HepG2 (cell line): ENCODE data around the gene PRRC2A. TPM values are rescaled to one million over a fixed set of nuclear protein-coding genes. Genes with fewer than 3 reads are reported as not detected.

Experiments
- ATF1 ChIP-seq: IDR thresholded peaks from 2 replicates; pipeline ENCODE4 v1.6.1; 2016; ENCODE audit warnings: mild to moderate bottlenecking, control low read depth
- CSRNP2 ChIP-seq: sonication (generic); formaldehyde crosslinking; conservative IDR thresholded peaks from 2 replicates; pipeline ENCODE4 v1.8.0; 2022; ENCODE audit warnings: low read depth, missing genetic modification reagents
- GATAD1 ChIP-seq: IDR thresholded peaks from 2 replicates; pipeline ENCODE4 v1.6.1; 2016; ENCODE audit warnings: missing genetic modification reagents, missing compliant biosample characterization
- MAFG ChIP-seq: sonication (generic); formaldehyde crosslinking; IDR thresholded peaks from 2 replicates; pipeline ENCODE4 v1.5.1; 2020; ENCODE audit warnings: mild to moderate bottlenecking, missing genetic modification reagents
- MIXL1 ChIP-seq: IDR thresholded peaks from 2 replicates; pipeline ENCODE4 v1.6.1; 2016
- MZF1 ChIP-seq: sonication (generic); formaldehyde crosslinking; IDR thresholded peaks from 2 replicates; pipeline ENCODE4 v1.8.1; 2023; ENCODE audit warnings: mild to moderate bottlenecking, missing genetic modification reagents, borderline replicate concordance
- NFATC3 ChIP-seq: sonication (generic); formaldehyde crosslinking; IDR thresholded peaks from 2 replicates; pipeline ENCODE4 v1.5.1; 2020; ENCODE audit warnings: mild to moderate bottlenecking, missing genetic modification reagents
- TBP ChIP-seq: sonication (generic); formaldehyde crosslinking; IDR thresholded peaks from 2 replicates; pipeline ENCODE4 v1.5.0; 2020; ENCODE audit warnings: missing genetic modification reagents
- ZEB1 ChIP-seq: IDR thresholded peaks from 2 replicates; pipeline ENCODE4 v1.6.1; 2012; ENCODE audit warnings: mild to moderate bottlenecking, low read depth, inconsistent platforms; ENCODE audit not compliant: insufficient replicate concordance
- ZKSCAN5 ChIP-seq: sonication (generic); formaldehyde crosslinking; IDR thresholded peaks from 2 replicates; pipeline ENCODE4 v1.5.1; 2020; ENCODE audit warnings: mild to moderate bottlenecking, missing genetic modification reagents
- ZMAT3 ChIP-seq: sonication (generic); formaldehyde crosslinking; conservative IDR thresholded peaks from 2 replicates; pipeline ENCODE4 v1.7.0; 2021; ENCODE audit warnings: missing genetic modification reagents
- ZNF296 ChIP-seq: sonication (generic); formaldehyde crosslinking; conservative IDR thresholded peaks from 2 replicates; pipeline ENCODE4 v1.5.0; 2020; ENCODE audit warnings: mild to moderate bottlenecking, missing genetic modification reagents
- ZNF34 ChIP-seq: sonication (generic); formaldehyde crosslinking; IDR thresholded peaks from 2 replicates; pipeline ENCODE4 v1.4.0; 2020; ENCODE audit warnings: mild to moderate bottlenecking, missing genetic modification reagents, borderline replicate concordance
- ZNF839 ChIP-seq: sonication (generic); formaldehyde crosslinking; IDR thresholded peaks from 2 replicates; pipeline ENCODE4 v1.4.0; 2020; ENCODE audit warnings: missing genetic modification reagents, mild to moderate bottlenecking, borderline replicate concordance
- ZNF878 ChIP-seq: sonication (generic); formaldehyde crosslinking; IDR thresholded peaks from 2 replicates; pipeline ENCODE4 v1.8.1; 2023; ENCODE audit warnings: mild to moderate bottlenecking, missing genetic modification reagents, moderate library complexity
- ZXDC ChIP-seq: sonication (generic); formaldehyde crosslinking; IDR thresholded peaks from 2 replicates; pipeline ENCODE4 v1.5.0; 2020; ENCODE audit warnings: mild to moderate bottlenecking, missing genetic modification reagents
- polyA plus RNA-seq, 8 experiments: library from polyadenylated mRNA; depleted of rRNA in 3 of 8; stranded (reverse) in 7 of 8; unstranded in 1 of 8; fragments of >200 nt; fragmentation: Illumina TruSeq in 4 of 8; extraction: Trizol in 4 of 8; gene quantifications; 2 replicates each; pipeline versions ENCODE4 v1.2.1 to v1.2.3, GENCODE V29; 2011 to 2016; ENCODE audit warnings: low read depth in 4 of 8, missing spikeins in 1 of 8, mixed read lengths in 1 of 8; ENCODE audit not compliant: insufficient read depth in 1 of 8
- total RNA-seq, 5 experiments: library from RNA; depleted of rRNA; stranded (reverse); fragments of >200 nt; fragmentation: Illumina TruSeq; extraction: Trizol; gene quantifications; 2 replicates each; pipeline ENCODE4 v1.2.3, GENCODE V29; 2016; ENCODE audit warnings: low read depth in 1 of 5
- TF ChIP-seq, protein P1 (sequence below): sonication (generic); formaldehyde crosslinking; IDR thresholded peaks from 2 replicates; pipeline ENCODE4 v1.5.0; 2020; ENCODE audit warnings: mild to moderate bottlenecking, missing genetic modification reagents
- TF ChIP-seq, protein P2 (sequence below): sonication (generic); formaldehyde crosslinking; IDR thresholded peaks from 2 replicates; pipeline ENCODE4 v1.5.0; 2020; ENCODE audit warnings: missing genetic modification reagents, mild to moderate bottlenecking, borderline replicate concordance
- TF ChIP-seq, protein P3 (sequence below): sonication (generic); formaldehyde crosslinking; IDR thresholded peaks from 2 replicates; pipeline ENCODE4 v1.8.1; 2022; ENCODE audit warnings: low read depth, mild to moderate bottlenecking, missing genetic modification reagents

The PRRC2A gene
- total and polyA plus RNA-seq, 2 of the 13 experiments (the other 11 are each of a cell fraction or from before 2014, with no cell fraction given), result 38.9 to 47.4 TPM

DNA sequence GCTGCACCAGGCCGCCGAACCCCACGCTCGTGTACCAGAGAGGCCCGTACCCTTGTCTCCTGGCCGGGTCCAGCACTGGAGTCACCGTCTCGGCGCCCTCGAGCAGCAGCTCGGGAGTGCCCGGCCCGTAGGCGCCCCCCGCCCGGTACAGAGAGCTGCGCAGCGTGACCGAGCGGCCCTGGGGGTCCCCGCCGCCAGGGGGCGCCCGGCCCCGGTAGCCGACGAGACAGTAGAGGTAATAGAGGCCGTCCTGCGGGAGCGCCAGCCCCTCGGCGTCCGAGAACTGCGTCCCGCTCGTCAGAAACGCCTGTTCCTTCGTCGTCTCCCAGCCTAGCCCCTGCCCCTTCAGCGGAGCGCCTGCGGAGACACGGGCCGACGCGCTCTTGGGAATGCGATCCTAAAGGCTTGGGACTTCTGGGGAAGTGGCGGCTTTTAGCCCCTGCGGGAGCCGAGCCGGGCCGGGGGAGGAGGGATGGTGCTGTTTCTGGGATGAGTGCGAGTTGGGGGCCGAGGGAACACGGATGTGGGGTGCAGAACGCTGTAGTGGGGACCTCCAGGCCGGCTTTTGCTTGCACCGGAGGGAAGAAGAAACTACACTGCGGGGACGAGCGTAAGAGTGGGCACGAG lies 39.6 kb upstream of the PRRC2A start (continued):
- TF ChIP-seq, protein P1, sequence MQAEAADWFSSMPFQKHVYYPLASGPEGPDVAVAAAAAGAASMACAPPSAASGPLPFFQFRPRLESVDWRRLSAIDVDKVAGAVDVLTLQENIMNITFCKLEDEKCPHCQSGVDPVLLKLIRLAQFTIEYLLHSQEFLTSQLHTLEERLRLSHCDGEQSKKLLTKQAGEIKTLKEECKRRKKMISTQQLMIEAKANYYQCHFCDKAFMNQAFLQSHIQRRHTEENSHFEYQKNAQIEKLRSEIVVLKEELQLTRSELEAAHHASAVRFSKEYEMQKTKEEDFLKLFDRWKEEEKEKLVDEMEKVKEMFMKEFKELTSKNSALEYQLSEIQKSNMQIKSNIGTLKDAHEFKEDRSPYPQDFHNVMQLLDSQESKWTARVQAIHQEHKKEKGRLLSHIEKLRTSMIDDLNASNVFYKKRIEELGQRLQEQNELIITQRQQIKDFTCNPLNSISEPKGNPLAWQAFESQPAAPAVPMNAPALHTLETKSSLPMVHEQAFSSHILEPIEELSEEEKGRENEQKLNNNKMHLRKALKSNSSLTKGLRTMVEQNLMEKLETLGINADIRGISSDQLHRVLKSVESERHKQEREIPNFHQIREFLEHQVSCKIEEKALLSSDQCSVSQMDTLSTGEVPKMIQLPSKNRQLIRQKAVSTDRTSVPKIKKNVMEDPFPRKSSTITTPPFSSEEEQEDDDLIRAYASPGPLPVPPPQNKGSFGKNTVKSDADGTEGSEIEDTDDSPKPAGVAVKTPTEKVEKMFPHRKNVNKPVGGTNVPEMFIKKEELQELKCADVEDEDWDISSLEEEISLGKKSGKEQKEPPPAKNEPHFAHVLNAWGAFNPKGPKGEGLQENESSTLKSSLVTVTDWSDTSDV (CRISPR knock-in tag), result no peak
- TF ChIP-seq ZXDC (CRISPR knock-in tag), result peak; percentile 95
- no peak for TF ChIP-seq ZNF296
- no peak for TF ChIP-seq ZMAT3 (CRISPR knock-in tag)
- TF ChIP-seq TBP (CRISPR knock-in tag), result 0 out of 2 replicates have a peak, but pooled peaks have one; percentile 9
- TF ChIP-seq, protein P2, sequence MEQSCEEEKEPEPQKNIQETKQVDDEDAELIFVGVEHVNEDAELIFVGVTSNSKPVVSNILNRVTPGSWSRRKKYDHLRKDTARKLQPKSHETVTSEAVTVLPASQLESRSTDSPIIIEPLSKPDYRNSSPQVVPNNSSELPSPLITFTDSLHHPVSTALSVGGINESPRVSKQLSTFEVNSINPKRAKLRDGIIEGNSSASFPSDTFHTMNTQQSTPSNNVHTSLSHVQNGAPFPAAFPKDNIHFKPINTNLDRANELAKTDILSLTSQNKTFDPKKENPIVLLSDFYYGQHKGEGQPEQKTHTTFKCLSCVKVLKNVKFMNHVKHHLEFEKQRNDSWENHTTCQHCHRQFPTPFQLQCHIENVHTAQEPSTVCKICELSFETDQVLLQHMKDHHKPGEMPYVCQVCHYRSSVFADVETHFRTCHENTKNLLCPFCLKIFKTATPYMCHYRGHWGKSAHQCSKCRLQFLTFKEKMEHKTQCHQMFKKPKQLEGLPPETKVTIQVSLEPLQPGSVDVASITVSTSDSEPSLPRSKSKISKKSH (CRISPR knock-in tag), result peak; percentile 86; the same call in 1 of the 2 replicates
- TF ChIP-seq ZKSCAN5 (CRISPR knock-in tag), result no peak
- TF ChIP-seq ZEB1, result no peak
- TF ChIP-seq ZNF878 (CRISPR knock-in tag), result no peak
- TF ChIP-seq GATAD1, result peak; percentile 63
- no peak for TF ChIP-seq ATF1 (CRISPR knock-in tag)
- no peak for TF ChIP-seq ZNF34 (CRISPR knock-in tag)
- TF ChIP-seq NFATC3 (CRISPR knock-in tag), result no peak
- TF ChIP-seq MAFG (CRISPR knock-in tag), result no peak
- no peak for TF ChIP-seq MZF1 (CRISPR knock-in tag)
- TF ChIP-seq, protein P3, sequence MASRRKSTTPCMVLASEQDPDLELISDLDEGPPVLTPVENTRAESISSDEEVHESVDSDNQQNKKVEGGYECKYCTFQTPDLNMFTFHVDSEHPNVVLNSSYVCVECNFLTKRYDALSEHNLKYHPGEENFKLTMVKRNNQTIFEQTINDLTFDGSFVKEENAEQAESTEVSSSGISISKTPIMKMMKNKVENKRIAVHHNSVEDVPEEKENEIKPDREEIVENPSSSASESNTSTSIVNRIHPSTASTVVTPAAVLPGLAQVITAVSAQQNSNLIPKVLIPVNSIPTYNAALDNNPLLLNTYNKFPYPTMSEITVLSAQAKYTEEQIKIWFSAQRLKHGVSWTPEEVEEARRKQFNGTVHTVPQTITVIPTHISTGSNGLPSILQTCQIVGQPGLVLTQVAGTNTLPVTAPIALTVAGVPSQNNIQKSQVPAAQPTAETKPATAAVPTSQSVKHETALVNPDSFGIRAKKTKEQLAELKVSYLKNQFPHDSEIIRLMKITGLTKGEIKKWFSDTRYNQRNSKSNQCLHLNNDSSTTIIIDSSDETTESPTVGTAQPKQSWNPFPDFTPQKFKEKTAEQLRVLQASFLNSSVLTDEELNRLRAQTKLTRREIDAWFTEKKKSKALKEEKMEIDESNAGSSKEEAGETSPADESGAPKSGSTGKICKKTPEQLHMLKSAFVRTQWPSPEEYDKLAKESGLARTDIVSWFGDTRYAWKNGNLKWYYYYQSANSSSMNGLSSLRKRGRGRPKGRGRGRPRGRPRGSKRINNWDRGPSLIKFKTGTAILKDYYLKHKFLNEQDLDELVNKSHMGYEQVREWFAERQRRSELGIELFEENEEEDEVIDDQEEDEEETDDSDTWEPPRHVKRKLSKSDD (CRISPR knock-in tag), result peak; percentile 60; the same call in 1 of the 2 replicates
- TF ChIP-seq CSRNP2 (CRISPR knock-in tag), result no peak
- TF ChIP-seq MIXL1 (CRISPR knock-in tag), result peak; percentile 48; the same call in 1 of the 2 replicates
- no peak for TF ChIP-seq ZNF839 (CRISPR knock-in tag)
